H1 (cell line): ENCODE measurements around the gene MED13. TPM values are rescaled to one million over a fixed set of nuclear protein-coding genes. Genes with fewer than 3 reads are reported as not detected.

Experiments
- CTCF ChIA-PET: fragments of 300-600 bp; sonication (Branson Sonifier 250); formaldehyde crosslinking; loops from one replicate; lab custom pipeline; 2021; ENCODE audit not compliant: partially characterized antibody; lab: Charles Lee
- POLR2A ChIA-PET: fragments of 300-600 bp; sonication (Branson Sonifier 250); formaldehyde crosslinking; loops from one replicate; lab custom pipeline; 2021; ENCODE audit warnings: inconsistent platforms; ENCODE audit not compliant: partially characterized antibody; lab: Charles Lee
- DNase-seq, 2 experiments: peaks; one replicate each; pipeline versions ENCODE4 v3.0.0 to v3.0.0-alpha.2; 2010 to 2022; ENCODE audit warnings: low spot score in 2 of 2, low read depth in 1 of 2, mixed read lengths in 1 of 2
- FAIRE-seq: peaks from 2 replicates; lab custom pipeline; 2011; peaks lifted over from hg19 to GRCh38; lab: Jason Lieb, UNC
- H2AFZ ChIP-seq: 2 replicates; pipeline ENCODE4 v1.8.1; 2012; ENCODE audit warnings: low read length, inconsistent platforms
- H2AK5ac ChIP-seq: 2 replicates; pipeline ENCODE4 v1.6.1; 2013; ENCODE audit warnings: low read depth, low read length
- H2BK120ac ChIP-seq: replicated peaks from 2 replicates; pipeline ENCODE3; 2013; ENCODE audit warnings: low read depth, low read length, inconsistent platforms
- H2BK12ac ChIP-seq: 2 replicates; pipeline ENCODE4 v1.6.1; 2013; ENCODE audit warnings: low read depth, low read length
- H2BK15ac ChIP-seq: 2 replicates; pipeline ENCODE4 v1.6.1; 2013; ENCODE audit warnings: low read length
- H2BK20ac ChIP-seq: 2 replicates; pipeline ENCODE4 v1.6.1; 2013; ENCODE audit warnings: low read length
- H2BK5ac ChIP-seq: 2 replicates; pipeline ENCODE4 v1.6.1; 2013; ENCODE audit warnings: low read depth, low read length
- H3K14ac ChIP-seq: 2 replicates; pipeline ENCODE4 v1.6.1; 2013; ENCODE audit warnings: inconsistent platforms; ENCODE audit not compliant: insufficient read length
- H3K18ac ChIP-seq: 2 replicates; pipeline ENCODE4 v1.6.1; 2013; ENCODE audit warnings: low read length; ENCODE audit errors: extremely low read depth
- H3K23ac ChIP-seq: 2 replicates; pipeline ENCODE4 v1.6.1; 2013; ENCODE audit warnings: inconsistent platforms; ENCODE audit not compliant: insufficient read length
- H3K23me2 ChIP-seq: 2 replicates; pipeline ENCODE4 v1.6.1; 2013; ENCODE audit warnings: low read depth, low read length
- H3K27ac ChIP-seq: 2 replicates; pipeline ENCODE4 v1.6.1; 2011; ENCODE audit warnings: low read depth, low read length, inconsistent platforms
- H3K27me3 ChIP-seq, 4 experiments: replicated peaks in 1 of 4; 1 replicate in 1 of 4; 2 replicates in 3 of 4; pipeline versions ENCODE4 v1.6.1 to v1.8.1; 2011 to 2013; ENCODE audit warnings: low read length in 3 of 4, mild to moderate bottlenecking in 3 of 4, inconsistent platforms in 2 of 4, mixed read lengths in 2 of 4, moderate library complexity in 1 of 4; ENCODE audit not compliant: control insufficient read depth in 3 of 4, insufficient read depth in 3 of 4; ENCODE audit errors: extremely low read depth in 1 of 4
- H3K36me3 ChIP-seq, 4 experiments: 2 replicates each; pipeline versions ENCODE4 v1.6.1 to v1.8.1; 2011 to 2013; ENCODE audit warnings: mild to moderate bottlenecking in 4 of 4, low read length in 3 of 4, moderate library complexity in 2 of 4, control low read depth in 1 of 4, inconsistent platforms in 1 of 4; ENCODE audit not compliant: insufficient read depth in 4 of 4, control insufficient read depth in 2 of 4
- H3K4ac ChIP-seq: replicated peaks from 2 replicates; pipeline ENCODE3; 2013; ENCODE audit warnings: low read length, low read depth, mixed read lengths, inconsistent platforms; ENCODE audit not compliant: insufficient read length
- H3K4me1 ChIP-seq, 4 experiments: replicated peaks in 1 of 4; 1 replicate in 1 of 4; 2 replicates in 3 of 4; pipeline versions ENCODE4 v1.6.1 to v1.8.1; 2011 to 2013; ENCODE audit warnings: low read length in 3 of 4, inconsistent platforms in 2 of 4, mixed read lengths in 1 of 4; ENCODE audit not compliant: insufficient read depth in 4 of 4, control insufficient read depth in 3 of 4
- H3K4me2 ChIP-seq, 2 experiments: 2 replicates each; pipeline versions ENCODE4 v1.6.1 to v1.8.1; 2011 to 2013; ENCODE audit warnings: low read depth in 2 of 2, low read length in 2 of 2, control low read depth in 1 of 2, inconsistent platforms in 1 of 2, mild to moderate bottlenecking in 1 of 2; ENCODE audit not compliant: insufficient read depth in 1 of 2
- H3K4me3 ChIP-seq, 4 experiments: fragments of 200-600, 300-600 bp in 1 of 4; sonication (generic), shearing (Covaris generic), sonication (Bioruptor Twin) in 1 of 4; 2 replicates each; pipeline versions ENCODE4 v1.5.1 to v1.8.1; 2011 to 2016; ENCODE audit warnings: low read length in 4 of 4, low read depth in 3 of 4, control low read depth in 2 of 4, inconsistent platforms in 2 of 4, mild to moderate bottlenecking in 2 of 4, mixed read lengths in 1 of 4, moderate library complexity in 1 of 4; ENCODE audit not compliant: insufficient read depth in 2 of 4; ENCODE audit errors: extremely low read depth in 1 of 4
- H3K56ac ChIP-seq: replicated peaks from 2 replicates; pipeline ENCODE3; 2013; ENCODE audit warnings: low read depth, mild to moderate bottlenecking, mixed read lengths, low read length, inconsistent platforms; ENCODE audit not compliant: insufficient read length
- H3K79me1 ChIP-seq: 2 replicates; pipeline ENCODE4 v1.6.1; 2013; ENCODE audit warnings: low read depth, low read length, control low read depth
- H3K79me2 ChIP-seq, 2 experiments: 2 replicates each; pipeline versions ENCODE4 v1.6.1 to v1.8.1; 2012 to 2013; ENCODE audit warnings: low read length in 2 of 2, mild to moderate bottlenecking in 2 of 2, inconsistent platforms in 1 of 2; ENCODE audit not compliant: insufficient read depth in 2 of 2, control insufficient read depth in 1 of 2
- H3K9ac ChIP-seq, 4 experiments: replicated peaks in 1 of 4; 1 replicate in 1 of 4; 2 replicates in 3 of 4; pipeline versions ENCODE4 v1.6.1 to v1.8.1; 2011 to 2013; ENCODE audit warnings: low read depth in 3 of 4, low read length in 3 of 4, control low read depth in 2 of 4, mild to moderate bottlenecking in 2 of 4, moderate library complexity in 2 of 4, inconsistent platforms in 1 of 4; ENCODE audit errors: extremely low read depth in 1 of 4
- H3K9me3 ChIP-seq, 2 experiments: 2 replicates each; pipeline versions ENCODE4 v1.6.1 to v1.8.1; 2012 to 2013; ENCODE audit warnings: mild to moderate bottlenecking in 2 of 2, moderate library complexity in 2 of 2, control low read depth in 1 of 2, inconsistent platforms in 1 of 2, low read depth in 1 of 2, low read length in 1 of 2, mixed read lengths in 1 of 2; ENCODE audit not compliant: insufficient read depth in 2 of 2
- H4K20me1 ChIP-seq, 2 experiments: replicated peaks in 1 of 2; 2 replicates each; pipeline versions ENCODE3 to v1.8.1; 2011 to 2013; ENCODE audit warnings: inconsistent platforms in 2 of 2, low read length in 2 of 2, mild to moderate bottlenecking in 1 of 2; ENCODE audit not compliant: insufficient read depth in 2 of 2, control insufficient read depth in 1 of 2
- H4K5ac ChIP-seq: 2 replicates; pipeline ENCODE4 v1.6.1; 2013; ENCODE audit warnings: low read length, low read depth, mixed read lengths, inconsistent platforms; ENCODE audit not compliant: insufficient read length
- H4K8ac ChIP-seq: 2 replicates; pipeline ENCODE4 v1.8.0; 2013; ENCODE audit warnings: mild to moderate bottlenecking, moderate library complexity, low read length, inconsistent platforms; ENCODE audit not compliant: insufficient read depth; ENCODE audit errors: extremely low read depth
- H4K91ac ChIP-seq: replicated peaks from 2 replicates; pipeline ENCODE3; 2013; ENCODE audit warnings: low read length, mixed read lengths, inconsistent platforms; ENCODE audit not compliant: insufficient read length
- TEAD4 ChIP-seq: IDR thresholded peaks from 2 replicates; pipeline ENCODE4 v1.6.1; 2012; ENCODE audit warnings: low read depth, low read length, inconsistent platforms, mixed read lengths
- YY1 ChIP-seq: IDR thresholded peaks from 2 replicates; pipeline ENCODE4 v1.6.1; 2011; ENCODE audit warnings: low read depth, mild to moderate bottlenecking, low read length
- WGBS, 2 experiments: shearing (Covaris generic) in 1 of 2; methylation state at CpG; one replicate each; pipeline versions ENCODE4 v1.1.6 to v1.1.7; 2013 to 2015; ENCODE audit warnings: low lambda C conversion rate in 2 of 2, mixed read lengths in 2 of 2, inconsistent platforms in 1 of 2, low coverage in 1 of 2, missing lambda C conversion rate in 1 of 2; ENCODE audit not compliant: insufficient replicate concordance in 2 of 2, insufficient coverage in 1 of 2, insufficient read length in 1 of 2; ENCODE audit errors: extremely low coverage in 1 of 2, missing lambda C conversion rate in 1 of 2; 5-methylcytosine and 5-hydroxymethylcytosine counted together
- long read RNA-seq, 2 experiments: library from RNA in 1 of 2; library from capped mRNA in 1 of 2; stranded (forward); transcript quantifications; one replicate each; pipeline ENCODE4 v2.0.0, GENCODE V29; 2021; ENCODE audit warnings: inconsistent platforms in 1 of 2
- polyA minus RNA-seq, 3 experiments: library from RNA; depleted of rRNA, polyadenylated mRNA; stranded (reverse); fragments of >200 nt; gene quantifications; 1 replicate in 2 of 3; 2 replicates in 1 of 3; pipeline ENCODE4 v1.2.3, GENCODE V29; 2011
- polyA plus RNA-seq, 7 experiments: library from polyadenylated mRNA; depleted of rRNA in 3 of 7; stranded (reverse) in 5 of 7; unstranded in 2 of 7; fragments of >200 nt in 5 of 7; fragments of 200-250 nt in 2 of 7; gene quantifications; 1 replicate in 5 of 7; 2 replicates in 1 of 7; 4 replicates in 1 of 7; pipeline versions ENCODE4 v1.2.1 to v1.2.3, GENCODE V29; 2011 to 2013; ENCODE audit warnings: missing spikeins in 2 of 7, mixed read lengths in 2 of 7
- total RNA-seq: library from RNA; stranded (reverse); fragmentation: NEBNext Ultra II Directional; extraction: Animal tissue kit (Norgen Biotek cat#: 25700); gene quantifications from 2 replicates; pipeline ENCODE4 v1.2.1, GENCODE V29; 2021

MED13 gene, protein sequence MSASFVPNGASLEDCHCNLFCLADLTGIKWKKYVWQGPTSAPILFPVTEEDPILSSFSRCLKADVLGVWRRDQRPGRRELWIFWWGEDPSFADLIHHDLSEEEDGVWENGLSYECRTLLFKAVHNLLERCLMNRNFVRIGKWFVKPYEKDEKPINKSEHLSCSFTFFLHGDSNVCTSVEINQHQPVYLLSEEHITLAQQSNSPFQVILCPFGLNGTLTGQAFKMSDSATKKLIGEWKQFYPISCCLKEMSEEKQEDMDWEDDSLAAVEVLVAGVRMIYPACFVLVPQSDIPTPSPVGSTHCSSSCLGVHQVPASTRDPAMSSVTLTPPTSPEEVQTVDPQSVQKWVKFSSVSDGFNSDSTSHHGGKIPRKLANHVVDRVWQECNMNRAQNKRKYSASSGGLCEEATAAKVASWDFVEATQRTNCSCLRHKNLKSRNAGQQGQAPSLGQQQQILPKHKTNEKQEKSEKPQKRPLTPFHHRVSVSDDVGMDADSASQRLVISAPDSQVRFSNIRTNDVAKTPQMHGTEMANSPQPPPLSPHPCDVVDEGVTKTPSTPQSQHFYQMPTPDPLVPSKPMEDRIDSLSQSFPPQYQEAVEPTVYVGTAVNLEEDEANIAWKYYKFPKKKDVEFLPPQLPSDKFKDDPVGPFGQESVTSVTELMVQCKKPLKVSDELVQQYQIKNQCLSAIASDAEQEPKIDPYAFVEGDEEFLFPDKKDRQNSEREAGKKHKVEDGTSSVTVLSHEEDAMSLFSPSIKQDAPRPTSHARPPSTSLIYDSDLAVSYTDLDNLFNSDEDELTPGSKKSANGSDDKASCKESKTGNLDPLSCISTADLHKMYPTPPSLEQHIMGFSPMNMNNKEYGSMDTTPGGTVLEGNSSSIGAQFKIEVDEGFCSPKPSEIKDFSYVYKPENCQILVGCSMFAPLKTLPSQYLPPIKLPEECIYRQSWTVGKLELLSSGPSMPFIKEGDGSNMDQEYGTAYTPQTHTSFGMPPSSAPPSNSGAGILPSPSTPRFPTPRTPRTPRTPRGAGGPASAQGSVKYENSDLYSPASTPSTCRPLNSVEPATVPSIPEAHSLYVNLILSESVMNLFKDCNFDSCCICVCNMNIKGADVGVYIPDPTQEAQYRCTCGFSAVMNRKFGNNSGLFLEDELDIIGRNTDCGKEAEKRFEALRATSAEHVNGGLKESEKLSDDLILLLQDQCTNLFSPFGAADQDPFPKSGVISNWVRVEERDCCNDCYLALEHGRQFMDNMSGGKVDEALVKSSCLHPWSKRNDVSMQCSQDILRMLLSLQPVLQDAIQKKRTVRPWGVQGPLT (N-terminal part only)
- total RNA-seq: 42.0 and 44.8 TPM in 2 replicates
- 8.6 and 11.3 TPM in 2 replicates for polyA plus RNA-seq (2011; rRNA removed)
- polyA plus RNA-seq (2011; cell fraction: cytosol; rRNA removed): 11.0 TPM
- 18.8 TPM for polyA plus RNA-seq (2011; cell fraction: nucleus; rRNA removed)
- polyA plus RNA-seq (2012, experiment 1 of 2): 9.4 to 14.4 TPM (median 12.3 TPM) in 4 replicates
- polyA plus RNA-seq (2012, experiment 2 of 2): 0.72 TPM
- 12.3 TPM for polyA plus RNA-seq (2013, experiment 1 of 2)
- 11.3 TPM for polyA plus RNA-seq (2013, experiment 2 of 2)
- 155 and 179 TPM in 2 replicates for polyA minus RNA-seq (2011; rRNA and poly(A)+ RNA removed)
- 48.3 TPM for polyA minus RNA-seq (2011; cell fraction: cytosol; rRNA and poly(A)+ RNA removed)
- 129 TPM for polyA minus RNA-seq (2011; cell fraction: nucleus; rRNA and poly(A)+ RNA removed)
- long read RNA-seq, experiment 1, full-length matches to known transcripts: 1 of 22 reads
- long read RNA-seq, experiment 1, partial matches to known transcripts: 4 of 22 reads
- long read RNA-seq, experiment 1, other reads (novel, unspliced or antisense): 17 of 22 reads
- long read RNA-seq, experiment 2, partial matches to known transcripts: 0 of 3 reads
- long read RNA-seq, experiment 2, other reads (novel, unspliced or antisense): 3 of 3 reads

DNA sequence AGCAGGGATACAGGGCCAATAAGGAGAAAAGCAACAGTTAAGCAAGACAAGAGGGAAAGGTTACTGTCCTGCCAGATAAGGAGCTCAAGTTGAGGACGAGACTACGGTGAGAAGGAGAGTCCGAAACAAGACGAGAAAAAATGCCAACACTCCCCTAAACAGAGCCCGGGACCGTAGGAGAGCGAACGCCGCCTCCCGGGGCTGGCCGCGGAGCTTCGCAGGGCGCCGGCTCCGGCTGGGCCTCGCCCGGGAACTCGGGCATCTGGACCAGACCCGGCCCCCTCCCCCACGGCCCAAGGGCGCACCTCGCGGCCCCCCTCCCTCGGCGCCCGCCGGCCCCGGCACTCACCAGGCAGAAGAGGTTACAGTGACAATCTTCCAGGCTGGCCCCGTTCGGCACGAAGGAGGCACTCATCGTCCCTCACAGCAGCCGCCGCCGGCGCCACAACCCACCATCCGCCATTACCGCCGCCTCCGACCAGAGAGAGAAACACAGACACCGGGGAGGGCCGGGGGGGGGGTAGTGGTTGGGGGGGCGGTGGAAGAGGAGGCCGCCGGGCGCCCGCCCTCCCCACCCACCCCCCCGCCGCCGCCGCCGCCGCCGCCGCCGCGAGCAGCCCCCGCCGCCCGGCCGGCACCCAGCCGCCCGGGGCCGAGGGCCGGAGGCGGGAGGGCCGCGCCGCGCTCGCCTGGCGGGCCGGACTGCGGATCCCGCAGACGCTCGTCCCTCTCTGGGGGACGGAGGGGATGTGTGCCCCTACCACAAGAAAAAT lies at the start of gene MED13:
MED13 (minus strand) TSS at position 488 of the 773 bp plus-strand sequence; CDS start at position 415, 73 bp downstream.
- Histone ChIP-seq H3K79me2 (peaks cover 20 to 55% of the 10 kb centered on the region in 2 experiments), H2BK120ac (no peak within 1 kb of the TSS), H3K9ac (peak within 1 kb of the TSS; percentile 96 to 100 (median 98)), H2BK5ac (peak within 1 kb of the TSS; percentile 98), H3K9me3 (no peaks in the 10 kb centered on the region), H3K14ac (peak within 1 kb of the TSS; percentile 77), H3K23me2 (no peaks in the 10 kb centered on the region; the same call in 1 of the 2 replicates), H4K5ac (peak within 1 kb of the TSS; percentile 92), H2BK12ac (no peak within 1 kb of the TSS; the same call in 1 of the 2 replicates), H4K20me1 (peaks cover 9 to 17% of the 10 kb centered on the region in 2 experiments), H3K79me1 (no peaks in the 10 kb centered on the region), H3K4me3 (peak within 1 kb of the TSS; percentile 75 to 99 (median 98)), H3K27ac (peak within 1 kb of the TSS; percentile 98), H3K4me2 (peak within 1 kb of the TSS; percentile 79 to 94), H3K36me3 (peaks cover 0 to 33% (median 0%) of the 10 kb centered on the region in 4 experiments; a peak in 2 of 8 replicates), H3K18ac (peak within 1 kb of the TSS; percentile 98), H2BK20ac (no peak within 1 kb of the TSS), H3K27me3 (no peaks in the 10 kb centered on the region; a peak in 1 of 7 replicates), H3K56ac (peak within 1 kb of the TSS; percentile 99), H4K8ac (peak within 1 kb of the TSS; percentile 98), H2AK5ac (no peak within 1 kb of the TSS), H3K23ac (no peak within 1 kb of the TSS), H3K4ac (peak within 1 kb of the TSS; percentile 53), H2BK15ac (no peak within 1 kb of the TSS), H3K4me1 (peaks cover 0 to 4% (median 3%) of the 10 kb centered on the region in 4 experiments; a peak in 5 of 7 replicates), H4K91ac (peak within 1 kb of the TSS; percentile 84), H2AFZ (peak within 1 kb of the TSS; percentile 97)
- DNase-seq (peak in 1 of 2 experiments; percentile 65), FAIRE-seq (no peak)
- ChIA-PET POLR2A (interaction anchor here (0.6 to 1.8 kb wide), 9 partner anchors 9 to 202 kb away, joined by 3 to 7 read pairs (median 4); partner anchors contain the start of gene BRIP1), CTCF (interaction anchor here (1.1 to 1.4 kb wide), 2 partner anchors 9 to 10 kb away, joined by 4 read pairs; no protein-coding TSS in a partner anchor)
- 1% methylated on average over 40 of the region's 79 CpGs; no CpG with 5 or more reads in 1 of the 2 experiments for WGBS, 2 experiments
- TF ChIP-seq YY1: peak; percentile 68; the same call in 1 of the 2 replicates
- TF ChIP-seq TEAD4: no peak
